GM23338 (cell line): ENCODE results near the gene PPP2R2B. TPM values are rescaled to one million over a fixed set of nuclear protein-coding genes. Genes with fewer than 3 reads are reported as not detected.

Source experiments
- ATAC-seq: fragments of 200-7000 bp; cut with Tn5 transposase; 3 replicates; pipeline ENCODE4 v1.9.1; 2020
- DNase-seq: peaks from one replicate; pipeline ENCODE4 v3.0.0-alpha.2; 2015; ENCODE audit warnings: low spot score
- H2AFZ ChIP-seq: fragments of 200-600 bp; sonication (generic); 2 replicates; pipeline ENCODE4 v1.8.0; 2016; ENCODE audit warnings: antibody characterized with exemption, mild to moderate bottlenecking, moderate library complexity
- H3F3A ChIP-seq: fragments of 200-600 bp; sonication (generic); replicated peaks from 2 replicates; pipeline ENCODE4 v1.8.0; 2017; ENCODE audit warnings: antibody characterized with exemption, mixed run types, low read depth
- H3K27ac ChIP-seq: fragments of 200-600 bp; sonication (generic); 2 replicates; pipeline ENCODE4 v1.6.1; 2016; ENCODE audit warnings: low read depth
- H3K27me3 ChIP-seq: fragments of 200-600 bp; sonication (generic); 2 replicates; pipeline ENCODE4 v1.8.0; 2016; ENCODE audit warnings: mild to moderate bottlenecking, mixed run types, moderate library complexity; ENCODE audit not compliant: insufficient read depth
- H3K36me3 ChIP-seq: fragments of 200-600 bp; sonication (generic); 2 replicates; pipeline ENCODE4 v1.8.0; 2016; ENCODE audit warnings: mild to moderate bottlenecking; ENCODE audit not compliant: insufficient read depth
- H3K4me1 ChIP-seq: fragments of 200-600 bp; sonication (generic); 2 replicates; pipeline ENCODE4 v1.8.0; 2016; ENCODE audit warnings: mild to moderate bottlenecking, moderate library complexity; ENCODE audit not compliant: insufficient read depth
- H3K4me2 ChIP-seq: fragments of 200-600 bp; sonication (generic); 2 replicates; pipeline ENCODE4 v1.7.1; 2017; ENCODE audit warnings: mixed run types
- H3K4me3 ChIP-seq: fragments of 200-600 bp; sonication (generic); 2 replicates; pipeline ENCODE4 v1.6.1; 2016; ENCODE audit warnings: mixed run types
- H3K79me2 ChIP-seq: fragments of 200-600 bp; sonication (generic); replicated peaks from 2 replicates; pipeline ENCODE4 v1.8.0; 2017; ENCODE audit warnings: mild to moderate bottlenecking; ENCODE audit not compliant: insufficient read depth
- H3K9me2 ChIP-seq: fragments of 200-600 bp; sonication (generic); 2 replicates; pipeline ENCODE4 v1.8.0; 2017; ENCODE audit not compliant: insufficient read depth
- H4K20me1 ChIP-seq: fragments of 200-600 bp; sonication (generic); replicated peaks from 2 replicates; pipeline ENCODE4 v1.8.0; 2017; ENCODE audit warnings: mild to moderate bottlenecking; ENCODE audit not compliant: insufficient read depth
- H3K27ac Mint-ChIP-seq: 2 replicates; pipeline ENCODE4 v1.8.0; 2020; ENCODE audit warnings: inconsistent platforms, mild to moderate bottlenecking, moderate library complexity, mixed read lengths
- H3K27me3 Mint-ChIP-seq: 3 replicates; pipeline ENCODE4 v1.8.0; 2022; ENCODE audit warnings: low read depth, mild to moderate bottlenecking, moderate library complexity, mixed read lengths, inconsistent platforms; ENCODE audit not compliant: insufficient read depth, poor library complexity
- H3K36me3 Mint-ChIP-seq: 3 replicates; pipeline ENCODE4 v1.8.0; 2021; ENCODE audit warnings: low read depth, mild to moderate bottlenecking, inconsistent platforms, moderate library complexity, mixed read lengths
- H3K4me1 Mint-ChIP-seq: 3 replicates; pipeline ENCODE4 v1.8.0; 2020; ENCODE audit warnings: mild to moderate bottlenecking, inconsistent platforms, mixed read lengths
- H3K4me3 Mint-ChIP-seq: 3 replicates; pipeline ENCODE4 v1.8.0; 2021; ENCODE audit warnings: moderate library complexity, mild to moderate bottlenecking, inconsistent platforms, mixed read lengths
- H3K9me3 Mint-ChIP-seq: 3 replicates; pipeline ENCODE4 v1.8.0; 2020; ENCODE audit warnings: moderate library complexity, mild to moderate bottlenecking, inconsistent platforms, mixed read lengths
- CREB1 ChIP-seq: fragments of 250-450 bp; sonication (Bioruptor Pico); IDR thresholded peaks from 2 replicates; pipeline ENCODE4 v1.5.0; 2020; ENCODE audit warnings: low read depth, mild to moderate bottlenecking, moderate library complexity
- CTCF ChIP-seq, 2 experiments: fragments of 200-600 bp in 1 of 2; sonication (generic) in 1 of 2; conservative IDR thresholded peaks; 2 replicates each; pipeline versions ENCODE4 v1.5.1 to v1.6.1; 2016 to 2017; ENCODE audit warnings: antibody characterized with exemption in 2 of 2, low read depth in 2 of 2, mild to moderate bottlenecking in 2 of 2, moderate library complexity in 1 of 2
- ETS1 ChIP-seq: IDR thresholded peaks from 2 replicates; pipeline ENCODE4 v1.6.1; 2016; ENCODE audit warnings: antibody characterized with exemption
- EZH2 ChIP-seq: fragments of 200-600 bp; sonication (generic); IDR thresholded peaks from one replicate; pipeline ENCODE4 v1.8.0; 2017; ENCODE audit warnings: antibody characterized with exemption, mild to moderate bottlenecking, low read depth; ENCODE audit not compliant: unreplicated experiment
- NANOG ChIP-seq: IDR thresholded peaks from 2 replicates; pipeline ENCODE4 v1.6.1; 2016; ENCODE audit warnings: antibody characterized with exemption, borderline replicate concordance
- ZNF114 ChIP-seq: fragments of 250-450 bp; sonication (Bioruptor Pico); IDR thresholded peaks from 2 replicates; pipeline ENCODE4 v1.5.0; 2020; ENCODE audit warnings: mild to moderate bottlenecking, moderate library complexity
- ZNF462 ChIP-seq: fragments of 250-450 bp; sonication (Bioruptor Pico); IDR thresholded peaks from 2 replicates; pipeline ENCODE4 v1.5.0; 2020; ENCODE audit warnings: mild to moderate bottlenecking, moderate library complexity
- polyA plus RNA-seq: library from polyadenylated mRNA; unstranded; fragments of >200 nt; fragmentation: Nextera tagmentation; extraction: Ambion mirVana; gene quantifications from 2 replicates; pipeline ENCODE4 v1.2.1, GENCODE V29; 2016
- total RNA-seq: library from RNA; depleted of rRNA; stranded (reverse); fragments of >200 nt; shearing (Covaris generic); gene quantifications from 2 replicates; pipeline ENCODE4 v1.2.3, GENCODE V29; 2014

The PPP2R2B gene
- total and polyA plus RNA-seq, 2 experiments from 2014 or later, result 21.3 to 33.9 TPM

- Mint-ChIP-seq H3K27me3 (peaks cover 2% of the 10 kb centered on the region), H3K4me1 (peaks cover 10% of the 10 kb centered on the region; the same call in 2 of the 3 replicates), H3K4me3 (no peak overlapping the region), H3K27ac (no peak overlapping the region), H3K36me3 (peaks cover 10% of the 10 kb centered on the region), H3K9me3 (peaks cover 8% of the 10 kb centered on the region)
- Histone ChIP-seq H3K4me2 (no peak overlapping the region), H3K27me3 (no peaks in the 10 kb centered on the region), H3K4me3 (no peak overlapping the region), H2AFZ (no peak overlapping the region), H3K36me3 (no peaks in the 10 kb centered on the region; the same call in 1 of the 2 replicates), H3K27ac (no peak overlapping the region), H3K9me2 (peaks cover 3% of the 10 kb centered on the region; the same call in 1 of the 2 replicates), H3K4me1 (peaks cover 17% of the 10 kb centered on the region), H4K20me1 (no peaks in the 10 kb centered on the region), H3K79me2 (no peaks in the 10 kb centered on the region), H3F3A (no peaks in the 10 kb centered on the region)
- no peak for DNase-seq
- no peak for TF ChIP-seq CREB1 (CRISPR knock-in tag)
- TF ChIP-seq ZNF114 (CRISPR knock-in tag), result no peak
- TF ChIP-seq ZNF462 (CRISPR knock-in tag), result no peak
- no peak for TF ChIP-seq CTCF (conservative IDR thresholded peaks at IDR 0.05; ENCODE audit: low read depth in 2 of 2)
- no peak for TF ChIP-seq EZH2
- TF ChIP-seq NANOG, result no peak
- no peak for TF ChIP-seq ETS1
- ATAC-seq, result no peak
These were observed 251.6 kb downstream of the PPP2R2B start for GRCh38 chr5:146626936-146627335.
